ENCODE results near the gene SH3PXD2A.

SH3PXD2A gene

GRCh38 chr10:103544657-103545310 is 310.6 kb downstream of the SH3PXD2A start:
- Histone ChIP-seq H3K4me2 (ENCODE audit: insufficient read depth, low read length) (no peak overlapping the region), H2AFZ (ENCODE audit: low read depth, low read length) (no peak overlapping the region), H3K9me3 (ENCODE audit: insufficient read depth, low read length, severe bottlenecking) (no peaks in the 10 kb centered on the region), H3K4me3 (ENCODE audit: low read depth in 1 of 2, low read length in 2 of 2) (no peak overlapping the region), H4K20me1 (ENCODE audit: insufficient read depth, low read length) (0 out of 2 replicates have a peak, but pooled peaks cover 3% of the 10 kb centered on the region), H3K27me3 (ENCODE audit: insufficient read depth, low read length, poor library complexity) (no peaks in the 10 kb centered on the region), H3K36me3 (ENCODE audit: insufficient read depth, low read length) (no peaks in the 10 kb centered on the region), H3K27ac (ENCODE audit: low read length) (no peak overlapping the region), H3K79me2 (ENCODE audit: insufficient read depth, low read length) (no peaks in the 10 kb centered on the region), H3K4me1 (ENCODE audit: insufficient read depth, low read length) (peaks cover 18% of the 10 kb centered on the region), H3K9ac (ENCODE audit: low read depth, low read length) (no peak overlapping the region)
- TF ChIP-seq EZH2 (IDR thresholded peaks at IDR 0.05; ENCODE audit: borderline replicate concordance, low read depth, low read length, severe bottlenecking) (no peak), CTCF (IDR thresholded peaks at IDR 0.05; ENCODE audit: borderline replicate concordance, extremely low read depth, low read length, poor library complexity, severe bottlenecking) (no peak)
- DNase-seq, result no peak
- no peak for ATAC-seq (ENCODE audit: insufficient read depth, low read depth)

Measured in DND-41 (cell line).